Measurements from ENCODE around the gene TBCK.

The TBCK gene

GRCh38 chr4:106353786-106354185 lies 37.8 kb upstream of the TBCK start:
- no peak overlapping the region for H3K4me3 ChIP-seq (ENCODE audit: low read depth, low read length)
- peak; percentile 20 for DNase-seq (ENCODE audit: low read depth)
- TF ChIP-seq CTCF (conservative IDR thresholded peaks at IDR 0.05; ENCODE audit: low read depth, low read length), result no peak

- DNase-seq (ENCODE audit: low read depth), result no peak
- no peak overlapping the region for H3K4me3 ChIP-seq (ENCODE audit: low read depth, low read length)
- no peak for TF ChIP-seq CTCF (conservative IDR thresholded peaks at IDR 0.05; ENCODE audit: low read depth, low read length)
Measured at GRCh38 chr4:106351016-106351415, 35.0 kb upstream of the TBCK start.

DNA sequence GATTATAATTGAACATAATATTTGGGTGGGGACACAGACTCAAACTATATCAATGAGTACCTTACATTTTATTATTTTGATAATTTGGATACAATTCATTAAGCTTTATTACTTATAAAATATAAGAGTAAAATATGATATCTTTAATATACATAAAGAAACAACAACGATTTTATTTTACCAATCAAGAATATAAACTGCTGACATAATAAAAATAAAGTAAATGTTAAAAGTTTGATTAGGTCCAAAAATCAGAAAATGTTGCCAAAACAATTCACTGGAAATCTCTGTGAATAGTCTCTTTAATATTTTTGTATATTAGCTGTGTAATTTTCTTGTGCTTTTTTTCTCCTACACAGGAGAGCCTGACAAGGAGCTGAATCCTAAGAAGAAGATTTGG lies 31.2 kb upstream of the TBCK start:
- no peak overlapping the region for H3K4me3 ChIP-seq (ENCODE audit: low read depth, low read length)
- no peak for TF ChIP-seq CTCF (conservative IDR thresholded peaks at IDR 0.05; ENCODE audit: low read depth, low read length)
- DNase-seq (ENCODE audit: low read depth), result no peak

- no peak overlapping the region for H3K4me3 ChIP-seq (ENCODE audit: low read depth, low read length)
- TF ChIP-seq CTCF (conservative IDR thresholded peaks at IDR 0.05; ENCODE audit: low read depth, low read length), result no peak
- peak; percentile 62 for DNase-seq (ENCODE audit: low read depth)
Measured at GRCh38 chr4:106344647-106344970, 28.6 kb upstream of the TBCK start.

GRCh38 chr4:106343865-106344646 lies 28.0 kb upstream of the TBCK start:
- no peak overlapping the region for H3K4me3 ChIP-seq (ENCODE audit: low read depth, low read length)
- no peak for TF ChIP-seq CTCF (conservative IDR thresholded peaks at IDR 0.05; ENCODE audit: low read depth, low read length)
- no peak for DNase-seq (ENCODE audit: low read depth)

GRCh38 chr4:106340774-106341173 lies 24.8 kb upstream of the TBCK start:
- TF ChIP-seq CTCF (conservative IDR thresholded peaks at IDR 0.05; ENCODE audit: low read depth, low read length), result no peak
- DNase-seq (ENCODE audit: low read depth), result no peak
- no peak overlapping the region for H3K4me3 ChIP-seq (ENCODE audit: low read depth, low read length)

GRCh38 chr4:106339431-106339830 lies 23.4 kb upstream of the TBCK start:
- DNase-seq (ENCODE audit: low read depth), result no peak
- no peak overlapping the region for H3K4me3 ChIP-seq (ENCODE audit: low read depth, low read length)
- TF ChIP-seq CTCF (conservative IDR thresholded peaks at IDR 0.05; ENCODE audit: low read depth, low read length), result no peak

Measured in choroid plexus epithelial cell (primary cell).